Nephron (organoid): ENCODE measurements around the gene COL1A2.

Source experiments
- H3K27ac Mint-ChIP-seq, 3 experiments: 2 replicates each; pipeline ENCODE4 v1.8.0; 2020; ENCODE audit warnings: mixed read lengths in 3 of 3, mild to moderate bottlenecking in 2 of 3, moderate library complexity in 1 of 3
- H3K27me3 Mint-ChIP-seq: 2 replicates; pipeline ENCODE4 v1.8.0; 2021; ENCODE audit warnings: low read depth, mild to moderate bottlenecking, moderate library complexity, mixed read lengths
- H3K36me3 Mint-ChIP-seq: 2 replicates; pipeline ENCODE4 v1.8.0; 2020; ENCODE audit warnings: low read depth, mixed read lengths
- H3K4me1 Mint-ChIP-seq: 2 replicates; pipeline ENCODE4 v1.8.0; 2020; ENCODE audit warnings: mixed read lengths
- H3K4me3 Mint-ChIP-seq, 3 experiments: 2 replicates each; pipeline ENCODE4 v1.8.0; 2020; ENCODE audit warnings: mild to moderate bottlenecking in 3 of 3, mixed read lengths in 3 of 3, moderate library complexity in 2 of 3
- H3K9me3 Mint-ChIP-seq: 2 replicates; pipeline ENCODE4 v1.8.0; 2020; ENCODE audit warnings: mixed read lengths
- CTCF ChIP-seq, 3 experiments: fragments of 200-600 bp; sonication (generic); IDR thresholded peaks; one replicate each; pipeline ENCODE4 v1.5.0; 2021; ENCODE audit warnings: antibody characterized with exemption in 3 of 3; ENCODE audit not compliant: unreplicated experiment in 3 of 3

The COL1A2 gene

GRCh38 chr7:94431619-94432280, 37.1 kb downstream of the COL1A2 start:
- TF ChIP-seq CTCF (IDR thresholded peaks at IDR 0.05; ENCODE audit: unreplicated experiment in 3 of 3) = no peak

GRCh38 chr7:94432281-94432670, 37.6 kb downstream of the COL1A2 start:
- Mint-ChIP-seq H3K4me3 (no peak overlapping the region), H3K36me3 (peaks cover 37% of the 10 kb centered on the region), H3K27ac (peak overlapping the region in 2 of 3 experiments; percentile 17 to 20), H3K9me3 (no peaks in the 10 kb centered on the region), H3K4me1 (peaks cover 11% of the 10 kb centered on the region), H3K27me3 (no peaks in the 10 kb centered on the region)
- no peak for TF ChIP-seq CTCF (IDR thresholded peaks at IDR 0.05; ENCODE audit: unreplicated experiment in 3 of 3)

More at GRCh38 chr7:94431619-94432280, 37.1 kb downstream of the COL1A2 start:
- peak overlapping the region in 2 of 3 experiments; percentile 17 to 20 for H3K27ac Mint-ChIP-seq
- H3K4me1 Mint-ChIP-seq = peaks cover 8% of the 10 kb centered on the region
- peaks cover 42% of the 10 kb centered on the region for H3K36me3 Mint-ChIP-seq
- H3K9me3 Mint-ChIP-seq = no peaks in the 10 kb centered on the region
- no peak overlapping the region for H3K4me3 Mint-ChIP-seq
- H3K27me3 Mint-ChIP-seq = no peaks in the 10 kb centered on the region

GRCh38 chr7:94432817-94433216, 38.1 kb downstream of the COL1A2 start:
- no peak for TF ChIP-seq CTCF (IDR thresholded peaks at IDR 0.05; ENCODE audit: unreplicated experiment in 3 of 3)

GRCh38 chr7:94433224-94433623, 38.5 kb downstream of the COL1A2 start:
- H3K27me3 Mint-ChIP-seq = no peaks in the 10 kb centered on the region
- no peak for TF ChIP-seq CTCF (IDR thresholded peaks at IDR 0.05; ENCODE audit: unreplicated experiment in 3 of 3)
- no peaks in the 10 kb centered on the region for H3K9me3 Mint-ChIP-seq
- H3K4me3 Mint-ChIP-seq = no peak overlapping the region
- peaks cover 19% of the 10 kb centered on the region for H3K4me1 Mint-ChIP-seq
- no peak overlapping the region for H3K27ac Mint-ChIP-seq
- H3K36me3 Mint-ChIP-seq = peaks cover 27% of the 10 kb centered on the region

More at GRCh38 chr7:94432817-94433216, 38.1 kb downstream of the COL1A2 start:
- H3K27me3 Mint-ChIP-seq = no peaks in the 10 kb centered on the region
- no peaks in the 10 kb centered on the region for H3K9me3 Mint-ChIP-seq
- no peak overlapping the region for H3K27ac Mint-ChIP-seq
- peaks cover 31% of the 10 kb centered on the region for H3K36me3 Mint-ChIP-seq
- H3K4me3 Mint-ChIP-seq = no peak overlapping the region
- H3K4me1 Mint-ChIP-seq = peaks cover 15% of the 10 kb centered on the region

- Mint-ChIP-seq H3K36me3 (peaks cover 19% of the 10 kb centered on the region), H3K4me3 (no peak overlapping the region), H3K27ac (no peak overlapping the region), H3K4me1 (peaks cover 22% of the 10 kb centered on the region), H3K27me3 (no peaks in the 10 kb centered on the region), H3K9me3 (no peaks in the 10 kb centered on the region)
- TF ChIP-seq CTCF (IDR thresholded peaks at IDR 0.05; ENCODE audit: unreplicated experiment in 3 of 3) = no peak
Measured at GRCh38 chr7:94434042-94434441, 39.3 kb downstream of the COL1A2 start.

- H3K27ac Mint-ChIP-seq = peak overlapping the region in 2 of 3 experiments; percentile 15 to 56
- H3K9me3 Mint-ChIP-seq = no peaks in the 10 kb centered on the region
- no peak overlapping the region for H3K4me3 Mint-ChIP-seq
- no peaks in the 10 kb centered on the region for H3K36me3 Mint-ChIP-seq
- peak; percentile 76 to 79 (median 77) for TF ChIP-seq CTCF (IDR thresholded peaks at IDR 0.05; ENCODE audit: unreplicated experiment in 3 of 3)
- peaks cover 35% of the 10 kb centered on the region for H3K4me1 Mint-ChIP-seq
- no peaks in the 10 kb centered on the region for H3K27me3 Mint-ChIP-seq
Measured at GRCh38 chr7:94436018-94436604, 41.4 kb downstream of the COL1A2 start.
